Naive thymus-derived CD4-positive, alpha-beta T cell (primary cell): ENCODE data around the gene LRMDA. TPM values are rescaled to one million over a fixed set of nuclear protein-coding genes. Genes with fewer than 3 reads are reported as not detected.

Experiments used
- ATAC-seq: fragments of 150-1000 bp; cut with Tn5 transposase; 2 replicates; pipeline ENCODE4 v1.10.0; 2021; ENCODE audit warnings: mild to moderate bottlenecking, moderate library complexity
- CTCF ChIA-PET: fragments of 350-600 bp; sonication (Branson Sonifier 250); formaldehyde crosslinking; loops from one replicate; lab custom pipeline; 2021; ENCODE audit warnings: antibody characterized with exemption; lab: Charles Lee
- POLR2A ChIA-PET: fragments of 350-600 bp; sonication (Branson Sonifier 250); formaldehyde crosslinking; loops from one replicate; lab custom pipeline; 2021; ENCODE audit warnings: antibody characterized with exemption, inconsistent platforms; lab: Charles Lee
- DNase-seq, 9 donors: peaks; one replicate each; pipeline versions ENCODE4 v3.0.0 to v3.0.0-alpha.2; 2020 to 2022; ENCODE audit warnings: mixed read lengths in 1 of 9
- H3K27ac ChIP-seq: one replicate; pipeline ENCODE4 v1.7.0; 2013; ENCODE audit warnings: mild to moderate bottlenecking, low read depth, low read length, moderate library complexity
- H3K27me3 ChIP-seq, 2 donors: one replicate each; pipeline ENCODE4 v1.7.0; 2013; ENCODE audit warnings: low read length in 2 of 2, mild to moderate bottlenecking in 2 of 2, moderate library complexity in 2 of 2; ENCODE audit not compliant: control insufficient read depth in 2 of 2, insufficient read depth in 2 of 2
- H3K36me3 ChIP-seq, 3 experiments: 1 replicate in 2 of 3; 2 replicates in 1 of 3; pipeline ENCODE4 v1.7.0; 2013; ENCODE audit warnings: low read length in 3 of 3, mild to moderate bottlenecking in 3 of 3, moderate library complexity in 1 of 3; ENCODE audit not compliant: insufficient read depth in 3 of 3, control insufficient read depth in 2 of 3
- H3K4me1 ChIP-seq, 2 donors: one replicate each; pipeline ENCODE4 v1.7.0; 2013; ENCODE audit warnings: low read length in 2 of 2, mild to moderate bottlenecking in 2 of 2, moderate library complexity in 1 of 2; ENCODE audit not compliant: control insufficient read depth in 2 of 2, insufficient read depth in 2 of 2
- H3K4me3 ChIP-seq: 2 replicates; pipeline ENCODE4 v1.7.0; 2013; ENCODE audit warnings: mild to moderate bottlenecking, low read length
- H3K9me3 ChIP-seq, 3 experiments: 1 replicate in 2 of 3; 2 replicates in 1 of 3; pipeline ENCODE4 v1.7.0; 2013; ENCODE audit warnings: low read length in 3 of 3; ENCODE audit not compliant: control insufficient read depth in 2 of 3
- H3K27ac Mint-ChIP-seq, 9 donors: one replicate each; pipeline ENCODE4 v1.8.0; 2020 to 2022; ENCODE audit warnings: mixed read lengths in 9 of 9, mild to moderate bottlenecking in 8 of 9, moderate library complexity in 5 of 9, inconsistent platforms in 2 of 9
- H3K27me3 Mint-ChIP-seq, 5 donors: one replicate each; pipeline ENCODE4 v1.8.0; 2021 to 2022; ENCODE audit warnings: mixed read lengths in 5 of 5, mild to moderate bottlenecking in 1 of 5
- H3K36me3 Mint-ChIP-seq, 5 donors: one replicate each; pipeline ENCODE4 v1.8.0; 2020 to 2022; ENCODE audit warnings: mixed read lengths in 5 of 5, mild to moderate bottlenecking in 3 of 5, inconsistent platforms in 1 of 5
- H3K4me1 Mint-ChIP-seq, 7 donors: one replicate each; pipeline ENCODE4 v1.8.0; 2020 to 2022; ENCODE audit warnings: mixed read lengths in 7 of 7, mild to moderate bottlenecking in 3 of 7, inconsistent platforms in 1 of 7
- H3K4me3 Mint-ChIP-seq, 10 donors: one replicate each; pipeline ENCODE4 v1.8.0; 2020 to 2022; ENCODE audit warnings: mild to moderate bottlenecking in 10 of 10, mixed read lengths in 10 of 10, moderate library complexity in 6 of 10, inconsistent platforms in 2 of 10
- H3K9me3 Mint-ChIP-seq, 11 donors: one replicate each; pipeline ENCODE4 v1.8.0; 2020 to 2022; ENCODE audit warnings: mixed read lengths in 11 of 11, mild to moderate bottlenecking in 4 of 11, inconsistent platforms in 1 of 11, moderate library complexity in 1 of 11
- intact Hi-C, 2 donors: fragments of 100-400 bp; cut with micrococcal nuclease; formaldehyde crosslinking; loops; one replicate each; pipeline ENCODE4 v1.15.1; 2023
- polyA plus RNA-seq, 2 donors: library from polyadenylated mRNA; unstranded; fragments of 300-500 nt; fragmentation: Illumina TruSeq; gene quantifications; one replicate each; pipeline ENCODE4 v1.2.3, GENCODE V29; 2021
- total RNA-seq, 6 experiments: library from RNA in 5 of 6; stranded (reverse) in 5 of 6; gene quantifications; 1 replicate in 5 of 6; 2 replicates in 1 of 6; pipeline ENCODE4 v1.2.3 and lab custom pipeline; 2021 to 2026

Gene LRMDA
- total and polyA plus RNA-seq, 7 experiments from 2014 or later = 0.57 to 14.9 (median 3.0) TPM; not detected in 4

- ChIA-PET CTCF (no interaction called here), POLR2A (no interaction called here)
- Mint-ChIP-seq H3K27ac (no peak overlapping the region), H3K9me3 (peaks cover 0 to 2% (median 0%) of the 10 kb centered on the region in 11 donors), H3K36me3 (no peaks in the 10 kb centered on the region), H3K4me3 (no peak overlapping the region), H3K4me1 (peaks cover 0 to 2% (median 0%) of the 10 kb centered on the region in 7 donors), H3K27me3 (peaks cover 0 to 24% (median 4%) of the 10 kb centered on the region in 5 donors)
- Histone ChIP-seq H3K27me3 (no peaks in the 10 kb centered on the region), H3K36me3 (no peaks in the 10 kb centered on the region), H3K4me3 (no peak overlapping the region), H3K27ac (no peak overlapping the region), H3K9me3 (no peaks in the 10 kb centered on the region), H3K4me1 (no peaks in the 10 kb centered on the region)
- ATAC-seq (no peak), DNase-seq (no peak)
- intact Hi-C loops = no loop called here
Observed at GRCh38 chr10:75497997-75498883, 66.8 kb downstream of the LRMDA start.

GRCh38 chr10:75498884-75499350 is 67.5 kb downstream of the LRMDA start:
- DNase-seq = no peak
- no peaks in the 10 kb centered on the region for H3K9me3 ChIP-seq
- H3K36me3 ChIP-seq = no peaks in the 10 kb centered on the region
- ChIA-PET CTCF (no interaction called here), POLR2A (no interaction called here)
- no peak overlapping the region for H3K27ac ChIP-seq
- Mint-ChIP-seq H3K4me1 (peaks cover 0 to 2% (median 0%) of the 10 kb centered on the region in 7 donors), H3K9me3 (peaks cover 0 to 2% (median 0%) of the 10 kb centered on the region in 11 donors), H3K4me3 (no peak overlapping the region), H3K36me3 (no peaks in the 10 kb centered on the region), H3K27me3 (peaks cover 0 to 20% (median 4%) of the 10 kb centered on the region in 5 donors), H3K27ac (no peak overlapping the region)
- ATAC-seq = no peak
- no peaks in the 10 kb centered on the region for H3K27me3 ChIP-seq
- intact Hi-C loops = no loop called here
- H3K4me1 ChIP-seq = no peaks in the 10 kb centered on the region
- no peak overlapping the region for H3K4me3 ChIP-seq

- no peaks in the 10 kb centered on the region for H3K9me3 ChIP-seq
- ATAC-seq = no peak
- Mint-ChIP-seq H3K4me3 (no peak overlapping the region), H3K4me1 (peaks cover 0 to 2% (median 0%) of the 10 kb centered on the region in 7 donors), H3K9me3 (peaks cover 0 to 2% (median 0%) of the 10 kb centered on the region in 11 donors), H3K27me3 (peaks cover 0 to 19% (median 5%) of the 10 kb centered on the region in 5 donors), H3K27ac (no peak overlapping the region), H3K36me3 (no peaks in the 10 kb centered on the region)
- no peaks in the 10 kb centered on the region for H3K4me1 ChIP-seq
- H3K27ac ChIP-seq = no peak overlapping the region
- H3K27me3 ChIP-seq = no peaks in the 10 kb centered on the region
- no peak overlapping the region for H3K4me3 ChIP-seq
- intact Hi-C loops = no loop called here
- H3K36me3 ChIP-seq = no peaks in the 10 kb centered on the region
- DNase-seq = no peak
- POLR2A ChIA-PET = no interaction called here
- CTCF ChIA-PET = no interaction called here
Observed at GRCh38 chr10:75499556-75500160, 68.2 kb downstream of the LRMDA start.

GRCh38 chr10:75502389-75502788 is 71.0 kb downstream of the LRMDA start:
- intact Hi-C loops = no loop called here
- Mint-ChIP-seq H3K36me3 (no peaks in the 10 kb centered on the region), H3K4me1 (peaks cover 0 to 5% (median 0%) of the 10 kb centered on the region in 7 donors), H3K4me3 (no peak overlapping the region), H3K9me3 (peaks cover 0 to 2% (median 0%) of the 10 kb centered on the region in 11 donors), H3K27ac (no peak overlapping the region), H3K27me3 (peaks cover 2 to 24% (median 13%) of the 10 kb centered on the region in 5 donors)
- no peak overlapping the region for H3K27ac ChIP-seq
- DNase-seq (no peak), ATAC-seq (no peak)
- no peaks in the 10 kb centered on the region for H3K36me3 ChIP-seq
- H3K27me3 ChIP-seq = no peaks in the 10 kb centered on the region
- no peaks in the 10 kb centered on the region for H3K9me3 ChIP-seq
- H3K4me3 ChIP-seq = no peak overlapping the region
- POLR2A ChIA-PET = no interaction called here
- CTCF ChIA-PET = no interaction called here
- H3K4me1 ChIP-seq = no peaks in the 10 kb centered on the region

- H3K36me3 Mint-ChIP-seq = no peaks in the 10 kb centered on the region
- no peak overlapping the region for H3K27ac ChIP-seq
- no peak overlapping the region for H3K27ac Mint-ChIP-seq
- DNase-seq = no peak
- peaks cover 0 to 2% (median 0%) of the 10 kb centered on the region in 11 donors for H3K9me3 Mint-ChIP-seq
- H3K27me3 ChIP-seq = no peaks in the 10 kb centered on the region
- H3K36me3 ChIP-seq = no peaks in the 10 kb centered on the region
- H3K4me1 Mint-ChIP-seq = peaks cover 0 to 5% (median 0%) of the 10 kb centered on the region in 7 donors
- peaks cover 2 to 24% (median 13%) of the 10 kb centered on the region in 5 donors for H3K27me3 Mint-ChIP-seq
- no peaks in the 10 kb centered on the region for H3K9me3 ChIP-seq
- ChIA-PET POLR2A (no interaction called here), CTCF (no interaction called here)
- intact Hi-C loops = no loop called here
- no peak overlapping the region for H3K4me3 Mint-ChIP-seq
- no peak for ATAC-seq
- H3K4me1 ChIP-seq = no peaks in the 10 kb centered on the region
- H3K4me3 ChIP-seq = no peak overlapping the region
Observed at GRCh38 chr10:75502838-75503237, 71.4 kb downstream of the LRMDA start.

GRCh38 chr10:75505293-75505692 is 73.9 kb downstream of the LRMDA start:
- Histone ChIP-seq H3K4me1 (no peaks in the 10 kb centered on the region), H3K27me3 (no peaks in the 10 kb centered on the region), H3K4me3 (no peak overlapping the region), H3K27ac (no peak overlapping the region), H3K9me3 (no peaks in the 10 kb centered on the region), H3K36me3 (no peaks in the 10 kb centered on the region)
- DNase-seq (no peak), ATAC-seq (no peak)
- Mint-ChIP-seq H3K4me3 (no peak overlapping the region), H3K27ac (no peak overlapping the region), H3K4me1 (peaks cover 0 to 8% (median 0%) of the 10 kb centered on the region in 7 donors), H3K27me3 (peaks cover 2 to 15% (median 5%) of the 10 kb centered on the region in 5 donors), H3K36me3 (no peaks in the 10 kb centered on the region), H3K9me3 (no peaks in the 10 kb centered on the region)
- ChIA-PET POLR2A (no interaction called here), CTCF (no interaction called here)
- intact Hi-C loops = no loop called here
